ENCODE data around the gene MRPL24. TPM values are rescaled to one million over a fixed set of nuclear protein-coding genes. Genes with fewer than 3 reads are reported as not detected.

The MRPL24 gene
- total and polyA plus RNA-seq, 2 of the 13 experiments (the other 11 are each of a cell fraction or from before 2014, with no cell fraction given): 38.1 to 42.9 TPM

DNA sequence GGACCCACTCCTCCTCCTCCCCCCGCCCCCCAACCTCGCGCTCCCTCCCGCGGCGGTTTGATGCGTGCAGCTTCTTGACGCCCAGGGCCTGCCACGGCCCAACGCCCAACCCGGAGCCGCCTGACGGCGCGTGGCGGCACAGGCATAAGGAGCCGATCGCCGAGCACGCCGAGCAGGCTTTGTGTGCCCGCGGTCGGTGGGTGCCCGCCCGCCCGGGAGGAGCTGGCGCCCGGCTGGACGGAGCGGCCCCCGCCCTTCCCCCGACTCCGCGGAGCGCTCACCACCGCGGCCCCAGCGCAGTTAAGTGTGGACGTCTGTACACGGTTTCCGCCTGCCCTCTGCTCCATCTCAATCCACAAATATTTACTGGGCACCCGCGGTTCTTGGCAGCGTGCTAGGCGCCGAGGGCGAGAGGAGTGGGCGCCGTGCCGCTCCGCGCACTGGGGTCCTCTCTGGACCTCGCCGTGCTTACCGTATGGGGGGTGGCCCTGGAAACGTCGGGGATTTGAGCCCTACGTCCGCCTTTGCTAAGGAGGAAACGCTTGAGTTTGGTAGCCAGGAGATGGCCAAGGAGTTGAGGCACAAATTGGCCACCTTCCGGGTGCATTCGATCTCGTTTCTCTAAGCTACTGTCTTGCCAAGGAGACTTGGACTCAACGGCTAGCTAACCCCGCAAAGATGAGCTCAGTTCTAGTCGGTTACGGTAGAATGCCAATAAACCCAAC lies 11.0 kb upstream of the MRPL24 start (continued):
- TF ChIP-seq, protein P1, sequence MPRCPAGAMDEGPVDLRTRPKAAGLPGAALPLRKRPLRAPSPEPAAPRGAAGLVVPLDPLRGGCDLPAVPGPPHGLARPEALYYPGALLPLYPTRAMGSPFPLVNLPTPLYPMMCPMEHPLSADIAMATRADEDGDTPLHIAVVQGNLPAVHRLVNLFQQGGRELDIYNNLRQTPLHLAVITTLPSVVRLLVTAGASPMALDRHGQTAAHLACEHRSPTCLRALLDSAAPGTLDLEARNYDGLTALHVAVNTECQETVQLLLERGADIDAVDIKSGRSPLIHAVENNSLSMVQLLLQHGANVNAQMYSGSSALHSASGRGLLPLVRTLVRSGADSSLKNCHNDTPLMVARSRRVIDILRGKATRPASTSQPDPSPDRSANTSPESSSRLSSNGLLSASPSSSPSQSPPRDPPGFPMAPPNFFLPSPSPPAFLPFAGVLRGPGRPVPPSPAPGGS (CRISPR knock-in tag; IDR thresholded peaks at IDR 0.05): peak; percentile 52; the same call in 1 of the 2 replicates
- no peak for TF ChIP-seq ZNF30 (CRISPR knock-in tag; IDR thresholded peaks at IDR 0.05)
- peak; percentile 86 for TF ChIP-seq MYC (CRISPR knock-in tag; IDR thresholded peaks at IDR 0.05; ENCODE audit: borderline replicate concordance)
- no peak for TF ChIP-seq MLLT10 (CRISPR knock-in tag; IDR thresholded peaks at IDR 0.05)
- TF ChIP-seq, protein P2, sequence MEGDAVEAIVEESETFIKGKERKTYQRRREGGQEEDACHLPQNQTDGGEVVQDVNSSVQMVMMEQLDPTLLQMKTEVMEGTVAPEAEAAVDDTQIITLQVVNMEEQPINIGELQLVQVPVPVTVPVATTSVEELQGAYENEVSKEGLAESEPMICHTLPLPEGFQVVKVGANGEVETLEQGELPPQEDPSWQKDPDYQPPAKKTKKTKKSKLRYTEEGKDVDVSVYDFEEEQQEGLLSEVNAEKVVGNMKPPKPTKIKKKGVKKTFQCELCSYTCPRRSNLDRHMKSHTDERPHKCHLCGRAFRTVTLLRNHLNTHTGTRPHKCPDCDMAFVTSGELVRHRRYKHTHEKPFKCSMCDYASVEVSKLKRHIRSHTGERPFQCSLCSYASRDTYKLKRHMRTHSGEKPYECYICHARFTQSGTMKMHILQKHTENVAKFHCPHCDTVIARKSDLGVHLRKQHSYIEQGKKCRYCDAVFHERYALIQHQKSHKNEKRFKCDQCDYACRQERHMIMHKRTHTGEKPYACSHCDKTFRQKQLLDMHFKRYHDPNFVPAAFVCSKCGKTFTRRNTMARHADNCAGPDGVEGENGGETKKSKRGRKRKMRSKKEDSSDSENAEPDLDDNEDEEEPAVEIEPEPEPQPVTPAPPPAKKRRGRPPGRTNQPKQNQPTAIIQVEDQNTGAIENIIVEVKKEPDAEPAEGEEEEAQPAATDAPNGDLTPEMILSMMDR (CRISPR knock-in tag; IDR thresholded peaks at IDR 0.05): peak; percentile 25; the same call in 1 of the 2 replicates
- TF ChIP-seq TSC22D2 (CRISPR knock-in tag; IDR thresholded peaks at IDR 0.05; ENCODE audit: borderline replicate concordance): no peak; the same call in 1 of the 2 replicates
- TF ChIP-seq CEBPB (IDR thresholded peaks at IDR 0.05; ENCODE audit: borderline replicate concordance, low read depth, low read length): no peak
- peak; percentile 33 for TF ChIP-seq MED8 (CRISPR knock-in tag; IDR thresholded peaks at IDR 0.05; ENCODE audit: insufficient replicate concordance)
- no peak for TF ChIP-seq SP1 (IDR thresholded peaks at IDR 0.05)
- TF ChIP-seq SP1 (CRISPR knock-in tag; IDR thresholded peaks at IDR 0.05): peak; percentile 66
- TF ChIP-seq EHMT2 (IDR thresholded peaks at IDR 0.05; ENCODE audit: borderline replicate concordance, low read depth, low read length): no peak
- no peak; the same call in 1 of the 2 replicates for TF ChIP-seq ZNF367 (CRISPR knock-in tag; IDR thresholded peaks at IDR 0.05; ENCODE audit: borderline replicate concordance)
- TF ChIP-seq SP2 (CRISPR knock-in tag; IDR thresholded peaks at IDR 0.05): peak; percentile 66
- no peak for TF ChIP-seq ZNF678 (CRISPR knock-in tag; IDR thresholded peaks at IDR 0.05)
- TF ChIP-seq ZNF563 (CRISPR knock-in tag; IDR thresholded peaks at IDR 0.05): peak; percentile 75
- TF ChIP-seq NFRKB (IDR thresholded peaks at IDR 0.05): no peak
- TF ChIP-seq, protein P3, sequence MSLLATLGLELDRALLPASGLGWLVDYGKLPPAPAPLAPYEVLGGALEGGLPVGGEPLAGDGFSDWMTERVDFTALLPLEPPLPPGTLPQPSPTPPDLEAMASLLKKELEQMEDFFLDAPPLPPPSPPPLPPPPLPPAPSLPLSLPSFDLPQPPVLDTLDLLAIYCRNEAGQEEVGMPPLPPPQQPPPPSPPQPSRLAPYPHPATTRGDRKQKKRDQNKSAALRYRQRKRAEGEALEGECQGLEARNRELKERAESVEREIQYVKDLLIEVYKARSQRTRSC (CRISPR knock-in tag; IDR thresholded peaks at IDR 0.05; ENCODE audit: low read depth): 0 out of 2 replicates have a peak, but pooled peaks have one; percentile 47
- peak; percentile 53; the same call in 1 of the 2 replicates for TF ChIP-seq ATF7-NPFF (CRISPR knock-in tag; IDR thresholded peaks at IDR 0.05; ENCODE audit: low read depth)
- TF ChIP-seq BCL6 (CRISPR knock-in tag; IDR thresholded peaks at IDR 0.05): peak; percentile 37; the same call in 1 of the 2 replicates
- TF ChIP-seq, protein P4, sequence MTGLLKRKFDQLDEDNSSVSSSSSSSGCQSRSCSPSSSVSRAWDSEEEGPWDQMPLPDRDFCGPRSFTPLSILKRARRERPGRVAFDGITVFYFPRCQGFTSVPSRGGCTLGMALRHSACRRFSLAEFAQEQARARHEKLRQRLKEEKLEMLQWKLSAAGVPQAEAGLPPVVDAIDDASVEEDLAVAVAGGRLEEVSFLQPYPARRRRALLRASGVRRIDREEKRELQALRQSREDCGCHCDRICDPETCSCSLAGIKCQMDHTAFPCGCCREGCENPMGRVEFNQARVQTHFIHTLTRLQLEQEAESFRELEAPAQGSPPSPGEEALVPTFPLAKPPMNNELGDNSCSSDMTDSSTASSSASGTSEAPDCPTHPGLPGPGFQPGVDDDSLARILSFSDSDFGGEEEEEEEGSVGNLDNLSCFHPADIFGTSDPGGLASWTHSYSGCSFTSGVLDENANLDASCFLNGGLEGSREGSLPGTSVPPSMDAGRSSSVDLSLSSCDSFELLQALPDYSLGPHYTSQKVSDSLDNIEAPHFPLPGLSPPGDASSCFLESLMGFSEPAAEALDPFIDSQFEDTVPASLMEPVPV (CRISPR knock-in tag; IDR thresholded peaks at IDR 0.05): no peak
- no peak; the same call in 1 of the 2 replicates for TF ChIP-seq ZNF546 (CRISPR knock-in tag; conservative IDR thresholded peaks at IDR 0.05)
- TF ChIP-seq, protein P5, sequence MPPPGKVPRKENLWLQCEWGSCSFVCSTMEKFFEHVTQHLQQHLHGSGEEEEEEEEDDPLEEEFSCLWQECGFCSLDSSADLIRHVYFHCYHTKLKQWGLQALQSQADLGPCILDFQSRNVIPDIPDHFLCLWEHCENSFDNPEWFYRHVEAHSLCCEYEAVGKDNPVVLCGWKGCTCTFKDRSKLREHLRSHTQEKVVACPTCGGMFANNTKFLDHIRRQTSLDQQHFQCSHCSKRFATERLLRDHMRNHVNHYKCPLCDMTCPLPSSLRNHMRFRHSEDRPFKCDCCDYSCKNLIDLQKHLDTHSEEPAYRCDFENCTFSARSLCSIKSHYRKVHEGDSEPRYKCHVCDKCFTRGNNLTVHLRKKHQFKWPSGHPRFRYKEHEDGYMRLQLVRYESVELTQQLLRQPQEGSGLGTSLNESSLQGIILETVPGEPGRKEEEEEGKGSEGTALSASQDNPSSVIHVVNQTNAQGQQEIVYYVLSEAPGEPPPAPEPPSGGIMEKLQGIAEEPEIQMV (CRISPR knock-in tag; IDR thresholded peaks at IDR 0.05; ENCODE audit: low read depth): peak; percentile 58; the same call in 1 of the 2 replicates
- no peak for TF ChIP-seq FOXM1 (CRISPR knock-in tag; IDR thresholded peaks at IDR 0.05)

Measured in HepG2 (cell line).